A549 (cell line): ENCODE results near the gene IGF1R. TPM values are rescaled to one million over a fixed set of nuclear protein-coding genes. Genes with fewer than 3 reads are reported as not detected.

Source experiments
- ATAC-seq, 2 experiments: fragments of 200-7000 bp in 1 of 2; fragments of >200 bp in 1 of 2; cut with Nextera tagmentation in 1 of 2; cut with Tn5 transposase in 1 of 2; 3 replicates each; pipeline versions ENCODE4 v1.8.0 to v1.9.1; 2018 to 2020; ENCODE audit warnings: mild to moderate bottlenecking in 1 of 2, moderate library complexity in 1 of 2
- CTCF ChIA-PET: fragments of 300-600 bp; sonication (Branson Sonifier 250); formaldehyde crosslinking; extraction: SDS; loops from one replicate; lab custom pipeline; 2021; ENCODE audit warnings: antibody characterized with exemption, inconsistent platforms; lab: Yijun Ruan, JAX
- POLR2A ChIA-PET: fragments of 350-600 bp; formaldehyde crosslinking; extraction: SDS; loops from one replicate; lab custom pipeline; 2021; ENCODE audit warnings: antibody characterized with exemption, inconsistent platforms; lab: Yijun Ruan, JAX
- DNase-seq, 2 experiments: peaks; one replicate each; pipeline versions ENCODE4 v3.0.0 to v3.0.0-alpha.2; 2011 to 2016; ENCODE audit warnings: low read depth in 1 of 2, low spot score in 1 of 2
- FAIRE-seq: peaks from 2 replicates; lab custom pipeline; 2011; peaks lifted over from hg19 to GRCh38; lab: Jason Lieb, UNC
- H3K27ac ChIP-seq, 2 experiments: fragments of >200 bp; sonication (Bioruptor Twin); formaldehyde crosslinking; 3 replicates each; pipeline ENCODE4 v1.5.1; 2016 to 2017
- H3K4me1 ChIP-seq: fragments of >200 bp; sonication (Bioruptor Twin); formaldehyde crosslinking; 3 replicates; pipeline ENCODE4 v1.6.1; 2016
- H3K4me2 ChIP-seq: fragments of >200 bp; sonication (Bioruptor Twin); formaldehyde crosslinking; 3 replicates; pipeline ENCODE4 v1.6.1; 2016
- H3K4me3 ChIP-seq: fragments of >200 bp; sonication (Bioruptor Twin); formaldehyde crosslinking; 3 replicates; pipeline ENCODE4 v1.5.1; 2016
- H3K9me3 ChIP-seq: fragments of >200 bp; sonication (Bioruptor Twin); formaldehyde crosslinking; 3 replicates; pipeline ENCODE4 v1.6.1; 2016
- CBX8 ChIP-seq: fragments of 200-600 bp; sonication (generic); IDR thresholded peaks from 2 replicates; pipeline ENCODE4 v1.6.1; 2016
- CEBPB ChIP-seq, 2 experiments: fragments of >200 bp in 1 of 2; sonication (Bioruptor Twin) in 1 of 2; formaldehyde crosslinking in 1 of 2; IDR thresholded peaks; 2 replicates each; pipeline ENCODE4 v1.6.1; 2012 to 2016
- CHD4 ChIP-seq: fragments of 200-600 bp; sonication (generic); IDR thresholded peaks from 2 replicates; pipeline ENCODE4 v1.6.1; 2016; ENCODE audit warnings: antibody characterized with exemption, mild to moderate bottlenecking, borderline replicate concordance
- EHF ChIP-seq: fragments of 250-450 bp; sonication (Bioruptor Pico); IDR thresholded peaks from 2 replicates; pipeline ENCODE4 v1.5.0; 2020; ENCODE audit warnings: mild to moderate bottlenecking
- HDAC2 ChIP-seq: fragments of 200-600 bp; sonication (generic); IDR thresholded peaks from 2 replicates; pipeline ENCODE4 v1.6.1; 2016
- HOXB5 ChIP-seq: fragments of 250-450 bp; sonication (Bioruptor Pico); IDR thresholded peaks from 2 replicates; pipeline ENCODE4 v1.5.0; 2020; ENCODE audit warnings: mild to moderate bottlenecking, moderate library complexity
- JUN ChIP-seq, 2 experiments: fragments of >200 bp; sonication (Bioruptor Twin); formaldehyde crosslinking; IDR thresholded peaks; 2 replicates in 1 of 2; 3 replicates in 1 of 2; pipeline ENCODE4 v1.6.1; 2016 to 2017
- KDM1A ChIP-seq: fragments of 200-600 bp; sonication (generic); IDR thresholded peaks from 2 replicates; pipeline ENCODE4 v1.6.1; 2016; ENCODE audit warnings: low read depth, mild to moderate bottlenecking
- MAZ ChIP-seq: fragments of 150-350 bp; IDR thresholded peaks from 2 replicates; pipeline ENCODE4 v1.6.1; 2014; ENCODE audit warnings: antibody characterized with exemption, low read depth, low read length, borderline replicate concordance
- NR3C1 ChIP-seq: fragments of >200 bp; sonication (Bioruptor Twin); formaldehyde crosslinking; IDR thresholded peaks from 3 replicates; pipeline ENCODE4 v1.6.1; 2017
- POLR2AphosphoS2 ChIP-seq: conservative IDR thresholded peaks from 2 replicates; pipeline ENCODE4 v1.6.1; 2012; ENCODE audit warnings: low read length, improper control_type of control experiment, inconsistent platforms
- RAD21 ChIP-seq, 2 experiments: fragments of >200 bp in 1 of 2; sonication (Bioruptor Twin) in 1 of 2; formaldehyde crosslinking in 1 of 2; IDR thresholded peaks in 1 of 2; conservative IDR thresholded peaks in 1 of 2; 2 replicates in 1 of 2; 3 replicates in 1 of 2; pipeline ENCODE4 v1.6.1; 2012 to 2018; ENCODE audit warnings: inconsistent platforms in 1 of 2
- RCOR1 ChIP-seq: fragments of 150-350 bp; IDR thresholded peaks from 2 replicates; pipeline ENCODE4 v1.6.1; 2014; ENCODE audit warnings: antibody characterized with exemption, low read length, low read depth
- RNF2 ChIP-seq: fragments of 200-600 bp; sonication (generic); IDR thresholded peaks from 2 replicates; pipeline ENCODE4 v1.6.1; 2016; ENCODE audit warnings: low read depth, mild to moderate bottlenecking, antibody characterized with exemption, moderate library complexity, borderline replicate concordance
- SMC3 ChIP-seq: fragments of >200 bp; sonication (Bioruptor Twin); formaldehyde crosslinking; IDR thresholded peaks from 3 replicates; pipeline ENCODE4 v1.6.1; 2018; ENCODE audit warnings: inconsistent platforms
- TFCP2L1 ChIP-seq: fragments of 250-450 bp; sonication (Bioruptor Pico); IDR thresholded peaks from 2 replicates; pipeline ENCODE4 v1.5.0; 2021; ENCODE audit warnings: mild to moderate bottlenecking
- TP53 ChIP-seq: fragments of 250-450 bp; sonication (Bioruptor Pico); IDR thresholded peaks from 2 replicates; pipeline ENCODE4 v1.5.0; 2021; ENCODE audit warnings: mild to moderate bottlenecking, moderate library complexity
- WGBS: methylation state at CpG from one replicate; pipeline ENCODE4 v1.1.6; 2017; ENCODE audit errors: missing lambda C conversion rate; 5-methylcytosine and 5-hydroxymethylcytosine counted together
- polyA plus RNA-seq, 4 experiments: library from polyadenylated mRNA; depleted of rRNA in 3 of 4; stranded (reverse); fragments of >200 nt; fragmentation: RNase III in 1 of 4; extraction: RNeasy Plus Mini Kit Qiagen cat#74134 plus additional on column Dnase treatment in 1 of 4; gene quantifications; 2 replicates in 3 of 4; 3 replicates in 1 of 4; pipeline ENCODE4 v1.2.3, GENCODE V29; 2011 to 2017
- TF ChIP-seq, protein P1 (sequence below): IDR thresholded peaks from 2 replicates; pipeline ENCODE4 v1.6.1; 2012
- TF ChIP-seq, protein P2 (sequence below): fragments of >200 bp; sonication (Bioruptor Twin); formaldehyde crosslinking; IDR thresholded peaks from 3 replicates; pipeline ENCODE4 v1.5.1; 2016
- TF ChIP-seq, protein P3 (sequence below): fragments of 150-350 bp; IDR thresholded peaks from 2 replicates; pipeline ENCODE4 v1.6.1; 2014; ENCODE audit warnings: low read depth, mild to moderate bottlenecking, low read length
- TF ChIP-seq, protein P4 (sequence below): IDR thresholded peaks from 2 replicates; pipeline ENCODE4 v1.6.1; 2012
- TF ChIP-seq, protein P5 (sequence below): fragments of 250-450 bp; sonication (Bioruptor Pico); IDR thresholded peaks from 2 replicates; pipeline ENCODE4 v1.5.0; 2021; ENCODE audit warnings: mild to moderate bottlenecking, moderate library complexity, borderline replicate concordance
- TF ChIP-seq, protein P6 (sequence below): IDR thresholded peaks from 2 replicates; pipeline ENCODE4 v1.6.1; 2012; ENCODE audit warnings: low read depth, borderline replicate concordance
- TF ChIP-seq, protein P7 (sequence below): fragments of 250-450 bp; sonication (Bioruptor Pico); IDR thresholded peaks from 2 replicates; pipeline ENCODE4 v1.5.0; 2020; ENCODE audit warnings: low read depth, mild to moderate bottlenecking, moderate library complexity

Gene IGF1R
- polyA plus RNA-seq, 2 of the 4 experiments (the other 2 are of a cell fraction) = 42.6 to 69.5 TPM

DNA sequence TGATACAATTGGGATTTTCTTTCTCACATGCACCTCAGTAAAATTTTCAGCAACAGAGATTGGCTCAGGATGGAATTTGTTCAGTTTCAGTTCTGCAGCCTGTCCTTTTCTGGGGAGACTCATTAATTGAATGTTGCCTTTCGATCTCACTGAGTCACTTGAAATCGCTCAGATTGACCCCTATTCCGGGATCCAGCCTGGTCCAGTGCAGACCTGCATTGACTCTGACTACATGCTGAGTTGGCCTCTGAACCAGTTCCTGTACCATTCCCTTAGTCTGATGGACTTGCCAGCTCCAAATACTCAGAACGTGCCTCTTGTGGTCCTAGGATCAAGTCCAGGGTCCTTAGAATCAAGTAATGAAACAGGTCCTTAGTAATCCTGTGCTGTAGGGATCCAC is 9.4 kb downstream of the IGF1R start (continued):
- TF ChIP-seq MAZ = no peak
- no peak for TF ChIP-seq CEBPB (IDR thresholded peaks at IDR 0.05)
- TF ChIP-seq, protein P1, sequence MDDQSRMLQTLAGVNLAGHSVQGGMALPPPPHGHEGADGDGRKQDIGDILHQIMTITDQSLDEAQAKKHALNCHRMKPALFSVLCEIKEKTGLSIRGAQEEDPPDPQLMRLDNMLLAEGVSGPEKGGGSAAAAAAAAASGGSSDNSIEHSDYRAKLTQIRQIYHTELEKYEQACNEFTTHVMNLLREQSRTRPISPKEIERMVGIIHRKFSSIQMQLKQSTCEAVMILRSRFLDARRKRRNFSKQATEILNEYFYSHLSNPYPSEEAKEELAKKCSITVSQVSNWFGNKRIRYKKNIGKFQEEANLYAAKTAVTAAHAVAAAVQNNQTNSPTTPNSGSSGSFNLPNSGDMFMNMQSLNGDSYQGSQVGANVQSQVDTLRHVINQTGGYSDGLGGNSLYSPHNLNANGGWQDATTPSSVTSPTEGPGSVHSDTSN = no peak
- TF ChIP-seq CHD4 = no peak
- no peak for TF ChIP-seq KDM1A
- TF ChIP-seq TFCP2L1 (CRISPR knock-in tag) = no peak

DNA sequence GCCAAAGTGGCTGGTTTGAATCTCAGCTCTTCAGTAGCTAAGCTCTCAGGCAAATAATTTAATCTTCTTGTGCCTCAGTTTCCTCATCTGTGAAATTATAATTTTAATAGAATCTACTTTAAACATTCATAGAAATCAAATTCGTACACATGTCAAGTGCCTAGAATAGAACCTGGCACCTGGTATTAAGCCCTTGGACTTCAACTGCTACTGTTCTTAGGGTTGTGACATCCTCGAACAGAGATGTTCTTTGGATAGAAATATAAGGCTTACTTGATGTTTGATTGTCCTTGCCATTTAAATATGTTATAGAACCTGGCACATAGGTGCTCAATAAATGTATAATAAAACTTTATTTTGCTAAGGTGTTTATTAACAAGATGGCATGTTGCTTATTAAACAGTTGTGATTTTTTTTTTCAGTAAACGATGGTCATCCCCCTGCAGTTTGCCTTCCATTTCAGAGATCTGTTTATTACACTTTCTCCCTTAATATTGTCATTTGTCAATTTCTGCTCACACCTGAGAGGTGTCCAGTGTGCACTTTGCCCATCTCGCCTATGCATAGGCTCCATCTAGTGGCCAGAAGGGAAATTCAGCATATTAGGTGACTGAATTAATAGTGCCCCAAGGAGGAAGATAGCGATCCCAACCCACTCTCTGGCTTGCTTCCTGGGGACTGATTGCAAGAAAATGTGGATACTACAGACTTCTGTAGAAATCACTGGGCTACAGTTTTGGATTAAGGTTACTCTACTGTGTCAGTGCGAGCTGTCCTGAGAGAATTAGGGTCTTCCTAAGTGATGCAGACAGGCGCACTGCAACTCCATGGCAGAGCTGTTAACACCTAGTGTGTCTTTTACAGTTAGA is 10.7 kb downstream of the IGF1R start:
- POLR2A ChIA-PET = no interaction called here
- peak; percentile 72 for FAIRE-seq
- ATAC-seq = peak; percentile 76 to 85
- peaks cover 71% of the 10 kb centered on the region for H3K4me1 ChIP-seq
- DNase-seq = peak; percentile 63 to 80
- WGBS = 33% methylated on average over 7 of the region's 7 CpGs
- no peaks in the 10 kb centered on the region for H3K9me3 ChIP-seq
- CTCF ChIA-PET = interaction anchor here (0.6 to 7.7 kb wide), 53 partner anchors 11 to 428 kb away, joined by 3 to 64 read pairs (median 4); partner anchors contain the start of gene IGF1R
- peak overlapping the region in 1 of 2 experiments; percentile 45; a peak in 1 of 6 replicates for H3K27ac ChIP-seq
- H3K4me2 ChIP-seq = peak overlapping the region; percentile 57; the same call in 2 of the 3 replicates
- no peak for TF ChIP-seq JUN (IDR thresholded peaks at IDR 0.05)
- TF ChIP-seq CBX8 = no peak
- TF ChIP-seq RAD21 (conservative IDR thresholded peaks at IDR 0.05 in 1 of 2, IDR thresholded peaks at IDR 0.05 in 1 of 2) = peak; percentile 75 to 82
- TF ChIP-seq RNF2 = no peak
- TF ChIP-seq SMC3 = peak; percentile 72
- TF ChIP-seq, protein P2, sequence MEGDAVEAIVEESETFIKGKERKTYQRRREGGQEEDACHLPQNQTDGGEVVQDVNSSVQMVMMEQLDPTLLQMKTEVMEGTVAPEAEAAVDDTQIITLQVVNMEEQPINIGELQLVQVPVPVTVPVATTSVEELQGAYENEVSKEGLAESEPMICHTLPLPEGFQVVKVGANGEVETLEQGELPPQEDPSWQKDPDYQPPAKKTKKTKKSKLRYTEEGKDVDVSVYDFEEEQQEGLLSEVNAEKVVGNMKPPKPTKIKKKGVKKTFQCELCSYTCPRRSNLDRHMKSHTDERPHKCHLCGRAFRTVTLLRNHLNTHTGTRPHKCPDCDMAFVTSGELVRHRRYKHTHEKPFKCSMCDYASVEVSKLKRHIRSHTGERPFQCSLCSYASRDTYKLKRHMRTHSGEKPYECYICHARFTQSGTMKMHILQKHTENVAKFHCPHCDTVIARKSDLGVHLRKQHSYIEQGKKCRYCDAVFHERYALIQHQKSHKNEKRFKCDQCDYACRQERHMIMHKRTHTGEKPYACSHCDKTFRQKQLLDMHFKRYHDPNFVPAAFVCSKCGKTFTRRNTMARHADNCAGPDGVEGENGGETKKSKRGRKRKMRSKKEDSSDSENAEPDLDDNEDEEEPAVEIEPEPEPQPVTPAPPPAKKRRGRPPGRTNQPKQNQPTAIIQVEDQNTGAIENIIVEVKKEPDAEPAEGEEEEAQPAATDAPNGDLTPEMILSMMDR = peak; percentile 94
- no peak for TF ChIP-seq NR3C1
- TF ChIP-seq, protein P3, sequence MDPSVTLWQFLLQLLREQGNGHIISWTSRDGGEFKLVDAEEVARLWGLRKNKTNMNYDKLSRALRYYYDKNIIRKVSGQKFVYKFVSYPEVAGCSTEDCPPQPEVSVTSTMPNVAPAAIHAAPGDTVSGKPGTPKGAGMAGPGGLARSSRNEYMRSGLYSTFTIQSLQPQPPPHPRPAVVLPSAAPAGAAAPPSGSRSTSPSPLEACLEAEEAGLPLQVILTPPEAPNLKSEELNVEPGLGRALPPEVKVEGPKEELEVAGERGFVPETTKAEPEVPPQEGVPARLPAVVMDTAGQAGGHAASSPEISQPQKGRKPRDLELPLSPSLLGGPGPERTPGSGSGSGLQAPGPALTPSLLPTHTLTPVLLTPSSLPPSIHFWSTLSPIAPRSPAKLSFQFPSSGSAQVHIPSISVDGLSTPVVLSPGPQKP = no peak
- TF ChIP-seq, protein P4, sequence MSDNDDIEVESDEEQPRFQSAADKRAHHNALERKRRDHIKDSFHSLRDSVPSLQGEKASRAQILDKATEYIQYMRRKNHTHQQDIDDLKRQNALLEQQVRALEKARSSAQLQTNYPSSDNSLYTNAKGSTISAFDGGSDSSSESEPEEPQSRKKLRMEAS = 0 out of 2 replicates have a peak, but pooled peaks have one; percentile 40
- TF ChIP-seq POLR2AphosphoS2 = no peak
- no peak overlapping the region for H3K4me3 ChIP-seq

DNA sequence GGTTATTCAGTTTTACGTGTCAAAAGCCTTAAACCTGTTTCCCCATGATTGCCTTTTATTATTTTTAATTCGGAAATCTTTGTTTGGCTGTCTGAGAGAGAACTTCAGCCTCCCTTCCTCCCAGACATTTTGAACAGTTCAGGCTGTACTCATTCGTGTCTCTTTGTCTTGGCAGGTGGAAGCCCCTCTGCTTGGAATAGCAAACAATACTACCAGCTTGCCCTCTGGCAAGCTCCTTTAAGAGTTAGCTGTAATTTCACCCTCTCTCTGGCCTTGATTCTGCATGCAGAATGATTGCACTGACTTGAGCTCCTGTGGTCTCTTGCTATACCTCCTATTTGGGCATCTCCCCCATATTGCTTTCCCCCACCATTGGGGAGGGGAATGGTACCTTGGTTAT is 11.7 kb downstream of the IGF1R start:
- H3K4me1 ChIP-seq = peaks cover 61% of the 10 kb centered on the region
- no peak overlapping the region for H3K27ac ChIP-seq
- DNase-seq = no peak
- no peak for ATAC-seq
- TF ChIP-seq TP53 (CRISPR knock-in tag) = no peak
- no peak for TF ChIP-seq POLR2AphosphoS2
- TF ChIP-seq CEBPB (IDR thresholded peaks at IDR 0.05) = no peak
- no peak for TF ChIP-seq HOXB5 (CRISPR knock-in tag)
- TF ChIP-seq, protein P5, sequence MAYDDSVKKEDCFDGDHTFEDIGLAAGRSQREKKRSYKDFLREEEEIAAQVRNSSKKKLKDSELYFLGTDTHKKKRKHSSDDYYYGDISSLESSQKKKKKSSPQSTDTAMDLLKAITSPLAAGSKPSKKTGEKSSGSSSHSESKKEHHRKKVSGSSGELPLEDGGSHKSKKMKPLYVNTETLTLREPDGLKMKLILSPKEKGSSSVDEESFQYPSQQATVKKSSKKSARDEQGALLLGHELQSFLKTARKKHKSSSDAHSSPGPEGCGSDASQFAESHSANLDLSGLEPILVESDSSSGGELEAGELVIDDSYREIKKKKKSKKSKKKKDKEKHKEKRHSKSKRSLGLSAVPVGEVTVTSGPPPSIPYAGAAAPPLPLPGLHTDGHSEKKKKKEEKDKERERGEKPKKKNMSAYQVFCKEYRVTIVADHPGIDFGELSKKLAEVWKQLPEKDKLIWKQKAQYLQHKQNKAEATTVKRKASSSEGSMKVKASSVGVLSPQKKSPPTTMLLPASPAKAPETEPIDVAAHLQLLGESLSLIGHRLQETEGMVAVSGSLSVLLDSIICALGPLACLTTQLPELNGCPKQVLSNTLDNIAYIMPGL = no peak
- TF ChIP-seq HDAC2 = no peak
- TF ChIP-seq EHF (CRISPR knock-in tag) = no peak
- TF ChIP-seq RCOR1 = no peak
- TF ChIP-seq RAD21 (conservative IDR thresholded peaks at IDR 0.05 in 1 of 2, IDR thresholded peaks at IDR 0.05 in 1 of 2) = no peak
- TF ChIP-seq, protein P6, sequence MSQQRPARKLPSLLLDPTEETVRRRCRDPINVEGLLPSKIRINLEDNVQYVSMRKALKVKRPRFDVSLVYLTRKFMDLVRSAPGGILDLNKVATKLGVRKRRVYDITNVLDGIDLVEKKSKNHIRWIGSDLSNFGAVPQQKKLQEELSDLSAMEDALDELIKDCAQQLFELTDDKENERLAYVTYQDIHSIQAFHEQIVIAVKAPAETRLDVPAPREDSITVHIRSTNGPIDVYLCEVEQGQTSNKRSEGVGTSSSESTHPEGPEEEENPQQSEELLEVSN = no peak
- TF ChIP-seq, protein P7, sequence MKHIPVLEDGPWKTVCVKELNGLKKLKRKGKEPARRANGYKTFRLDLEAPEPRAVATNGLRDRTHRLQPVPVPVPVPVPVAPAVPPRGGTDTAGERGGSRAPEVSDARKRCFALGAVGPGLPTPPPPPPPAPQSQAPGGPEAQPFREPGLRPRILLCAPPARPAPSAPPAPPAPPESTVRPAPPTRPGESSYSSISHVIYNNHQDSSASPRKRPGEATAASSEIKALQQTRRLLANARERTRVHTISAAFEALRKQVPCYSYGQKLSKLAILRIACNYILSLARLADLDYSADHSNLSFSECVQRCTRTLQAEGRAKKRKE (CRISPR knock-in tag) = no peak
- H3K4me2 ChIP-seq = peak overlapping the region; percentile 57; the same call in 1 of the 3 replicates
- ChIA-PET POLR2A (no interaction called here), CTCF (interaction anchor here (0.6 to 7.7 kb wide), 44 partner anchors 10 to 427 kb away, joined by 3 to 64 read pairs (median 4); partner anchors contain the start of gene IGF1R)
- no peaks in the 10 kb centered on the region for H3K9me3 ChIP-seq
- WGBS = 77% methylated on average over 3 of the region's 3 CpGs
- no peak overlapping the region for H3K4me3 ChIP-seq
- FAIRE-seq = no peak
